ENCODE measurements around the gene IDH3B. TPM values are rescaled to one million over a fixed set of nuclear protein-coding genes. Genes with fewer than 3 reads are reported as not detected.

IDH3B gene
- total and polyA plus RNA-seq, 2 donors (not counting 3 experiments of a cell fraction or from before 2014, with no cell fraction given): 86.9 to 177 TPM

DNA sequence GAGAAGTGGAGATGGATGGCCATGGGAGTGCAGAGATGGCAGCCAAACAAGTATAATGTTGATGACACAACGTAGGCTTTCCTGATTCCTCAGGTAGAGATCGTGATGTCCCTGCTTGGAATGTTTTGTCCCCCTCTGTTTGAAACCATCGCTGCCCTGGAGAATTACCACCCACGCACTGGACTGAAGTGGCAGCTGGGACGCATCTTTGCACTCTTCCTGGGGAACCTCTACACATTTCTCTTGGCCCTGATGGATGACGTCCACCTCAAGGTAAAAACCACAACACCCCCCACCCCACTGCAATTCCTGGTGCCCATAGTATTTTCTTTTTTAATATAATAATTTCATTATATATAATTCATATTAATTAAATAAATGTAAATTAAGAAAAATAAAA is 53.7 kb downstream of the IDH3B start:
- no peak overlapping the region for H3K9ac ChIP-seq (replicated peaks; ENCODE audit: extremely low read depth, insufficient read depth, low read length)
- BruUV-seq (replicated peaks): no TSS peak
- H2AFZ ChIP-seq (ENCODE audit: low read depth, low read length): no peak overlapping the region
- no peaks in the 10 kb centered on the region for H3K9me1 ChIP-seq (replicated peaks; ENCODE audit: control insufficient read depth, extremely low read depth, insufficient read depth, low read length)
- H3K79me2 ChIP-seq (ENCODE audit: control insufficient read depth, insufficient read depth, low read length): no peaks in the 10 kb centered on the region
- CTCF ChIA-PET: no interaction called here
- no peaks in the 10 kb centered on the region for H3K9me3 ChIP-seq (replicated peaks; ENCODE audit: control insufficient read depth, insufficient read depth, low read length)
- no peaks in the 10 kb centered on the region for H3K36me3 ChIP-seq (ENCODE audit: control insufficient read depth in 2 of 2, extremely low read depth in 1 of 2, insufficient read depth in 2 of 2, low read length in 2 of 2)
- POLR2A ChIA-PET: no interaction called here
- H3K4me1 ChIP-seq (ENCODE audit: control insufficient read depth, extremely low read depth, insufficient read depth, low read length): no peaks in the 10 kb centered on the region
- dilution Hi-C loops (cut with MboI; ENCODE audit: extremely low pct_ligation_motif_present, low sequenced_read_pairs): no loop called here
- no peak overlapping the region for H3K4me2 ChIP-seq (ENCODE audit: insufficient read depth, low read length)
- intact Hi-C loops (cut with micrococcal nuclease): no loop called here
- FAIRE-seq (no peak), DNase-seq (ENCODE audit: low read depth, low spot score) (no peak)
- peaks cover 0 to 2% of the 10 kb centered on the region in 2 experiments for H3K27me3 ChIP-seq (ENCODE audit: control insufficient read depth in 2 of 2, insufficient read depth in 2 of 2, low read length in 2 of 2)
- H4K20me1 ChIP-seq (replicated peaks; ENCODE audit: control insufficient read depth, extremely low read depth, insufficient read depth, low read length): no peaks in the 10 kb centered on the region
- TF ChIP-seq POLR2AphosphoS5 (IDR thresholded peaks at IDR 0.05; ENCODE audit: insufficient read depth, low read depth, low read length) (no peak), GATA2 (IDR thresholded peaks at IDR 0.05; ENCODE audit: insufficient read depth, insufficient read length, low read depth, low read length) (no peak), FOS (IDR thresholded peaks at IDR 0.05; ENCODE audit: borderline replicate concordance, insufficient read depth, low read length) (no peak), POLR2A (IDR thresholded peaks at IDR 0.05; ENCODE audit: low read depth, low read length) (no peak), MYC (IDR thresholded peaks at IDR 0.05; ENCODE audit: low read depth, low read length) (no peak)
- TF ChIP-seq, protein P1, sequence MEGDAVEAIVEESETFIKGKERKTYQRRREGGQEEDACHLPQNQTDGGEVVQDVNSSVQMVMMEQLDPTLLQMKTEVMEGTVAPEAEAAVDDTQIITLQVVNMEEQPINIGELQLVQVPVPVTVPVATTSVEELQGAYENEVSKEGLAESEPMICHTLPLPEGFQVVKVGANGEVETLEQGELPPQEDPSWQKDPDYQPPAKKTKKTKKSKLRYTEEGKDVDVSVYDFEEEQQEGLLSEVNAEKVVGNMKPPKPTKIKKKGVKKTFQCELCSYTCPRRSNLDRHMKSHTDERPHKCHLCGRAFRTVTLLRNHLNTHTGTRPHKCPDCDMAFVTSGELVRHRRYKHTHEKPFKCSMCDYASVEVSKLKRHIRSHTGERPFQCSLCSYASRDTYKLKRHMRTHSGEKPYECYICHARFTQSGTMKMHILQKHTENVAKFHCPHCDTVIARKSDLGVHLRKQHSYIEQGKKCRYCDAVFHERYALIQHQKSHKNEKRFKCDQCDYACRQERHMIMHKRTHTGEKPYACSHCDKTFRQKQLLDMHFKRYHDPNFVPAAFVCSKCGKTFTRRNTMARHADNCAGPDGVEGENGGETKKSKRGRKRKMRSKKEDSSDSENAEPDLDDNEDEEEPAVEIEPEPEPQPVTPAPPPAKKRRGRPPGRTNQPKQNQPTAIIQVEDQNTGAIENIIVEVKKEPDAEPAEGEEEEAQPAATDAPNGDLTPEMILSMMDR (IDR thresholded peaks at IDR 0.05; ENCODE audit: extremely low read depth in 1 of 2, insufficient read depth in 1 of 2, low read depth in 1 of 2, low read length in 2 of 2): no peak
- no peak overlapping the region for H3K27ac ChIP-seq (ENCODE audit: insufficient read depth, low read depth, low read length)
- H3K4me3 ChIP-seq (replicated peaks in 1 of 3; ENCODE audit: insufficient read depth in 1 of 3, low read depth in 1 of 3, low read length in 3 of 3): no peak overlapping the region

MicroRNAs encoded within 50 kb of the gene (microRNA counts, 767-probe panel; counts per million panel counts)
- 723 counts per million, percentile 96 among the panel's probes with 10 or more counts for microRNA hsa-miR-1292

Small RNA genes lying within 50 kb of the gene (microRNA-seq; reads per million reads assigned to microRNA genes)
- 10.0 reads per million, percentile 25 among the genes with 10 or more reads in this experiment for gene MIR1292 (ENCODE audit: borderline number of aligned reads, borderline replicate concordance)

Small RNA genes lying within 50 kb of the gene (small RNA-seq; reads per million reads assigned to genes)
- gene SNORA51 (ENCODE audit: insufficient read depth, insufficient read length, low read depth, low replicate concordance): not detected
- not detected for gene SNORD110 (ENCODE audit: insufficient read depth, insufficient read length, low read depth, low replicate concordance)
- not detected for gene SNORD56 (ENCODE audit: insufficient read depth, insufficient read length, low read depth, low replicate concordance)
- gene SNORD57 (ENCODE audit: insufficient read depth, insufficient read length, low read depth, low replicate concordance): not detected
- gene SNORD86 (ENCODE audit: insufficient read depth, insufficient read length, low read depth, low replicate concordance): not detected

Other genes with a start within 250 kb of the IDH3B start
- gene SNRPB, start 193.4 kb downstream of the IDH3B start, total RNA-seq: 296 and 323 TPM in 2 replicates
- gene SNRPB, start 193.4 kb downstream of the IDH3B start, polyA plus RNA-seq: 340 and 357 TPM in 2 replicates
- 7.9 and 9.2 TPM in 2 replicates for gene ZNF343, start 155.3 kb downstream of the IDH3B start, total RNA-seq
- gene ZNF343, start 155.3 kb downstream of the IDH3B start, polyA plus RNA-seq: 4.7 and 5.0 TPM in 2 replicates
- not detected in 2 replicates for gene TMC2, start 127.6 kb downstream of the IDH3B start, total RNA-seq
- gene TMC2, start 127.6 kb downstream of the IDH3B start, polyA plus RNA-seq: not detected in 2 replicates
- gene NOP56, start 11.6 kb downstream of the IDH3B start, total RNA-seq: 305 and 329 TPM in 2 replicates
- 145 and 151 TPM in 2 replicates for gene NOP56, start 11.6 kb downstream of the IDH3B start, polyA plus RNA-seq
- 3.0 and 3.4 TPM in 2 replicates for gene EBF4, start 28.6 kb upstream of the IDH3B start, total RNA-seq
- gene EBF4, start 28.6 kb upstream of the IDH3B start, polyA plus RNA-seq: 2.5 and 2.7 TPM in 2 replicates
- gene CPXM1, start 136.4 kb upstream of the IDH3B start, total RNA-seq: 9.3 and 20.3 TPM in 2 replicates
- gene CPXM1, start 136.4 kb upstream of the IDH3B start, polyA plus RNA-seq: 18.9 and 21.3 TPM in 2 replicates
- not detected in 2 replicates for gene C20orf141, start 150.8 kb upstream of the IDH3B start, total RNA-seq
- not detected in 2 replicates for gene C20orf141, start 150.8 kb upstream of the IDH3B start, polyA plus RNA-seq
- gene TMEM239, start 152.1 kb upstream of the IDH3B start, total RNA-seq: not detected in 2 replicates
- not detected in 2 replicates for gene TMEM239, start 152.1 kb upstream of the IDH3B start, polyA plus RNA-seq
- gene PCED1A, start 176.4 kb upstream of the IDH3B start, total RNA-seq: 18.7 and 20.1 TPM in 2 replicates
- 32.0 and 37.6 TPM in 2 replicates for gene PCED1A, start 176.4 kb upstream of the IDH3B start, polyA plus RNA-seq
- 35.8 and 42.3 TPM in 2 replicates for gene VPS16, start 176.5 kb upstream of the IDH3B start, total RNA-seq
- gene VPS16, start 176.5 kb upstream of the IDH3B start, polyA plus RNA-seq: 37.6 and 37.8 TPM in 2 replicates
- 52.2 and 53.4 TPM in 2 replicates for gene PTPRA, start 209.3 kb upstream of the IDH3B start, total RNA-seq
- 37.7 and 43.2 TPM in 2 replicates for gene PTPRA, start 209.3 kb upstream of the IDH3B start, polyA plus RNA-seq